ENCODE results near the gene SIPA1L3.
"Not testable (repeated sequence)": the region's sequence is repeated elsewhere in the genome, so short reads cannot be mapped to it uniquely, and the experiment has no call there.

Gene SIPA1L3

GRCh38 chr19:38020311-38020710 lies 113.3 kb downstream of the SIPA1L3 start:
- DNase-seq (ENCODE audit: low read depth) = no peak

DNA sequence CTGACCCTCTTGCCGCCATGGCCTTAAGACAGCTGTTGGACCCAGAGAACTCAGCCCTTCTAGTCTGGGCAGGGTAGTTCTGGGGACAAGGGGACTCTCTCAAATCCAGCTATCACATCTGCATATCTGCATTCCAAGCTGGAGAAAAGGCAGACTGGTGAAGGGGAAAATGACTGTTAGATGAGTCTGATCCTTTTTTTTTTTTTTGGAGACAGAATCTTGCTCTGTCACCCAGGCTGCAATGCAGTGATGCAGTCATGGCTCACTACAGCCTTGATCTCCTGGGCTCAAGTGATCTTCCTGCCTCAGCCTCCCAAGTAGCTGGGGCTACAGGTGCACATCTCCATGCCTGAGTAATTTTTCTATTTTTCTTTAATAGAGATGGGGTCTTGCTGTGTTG lies 114.3 kb downstream of the SIPA1L3 start:
- peak; percentile 65 for DNase-seq (ENCODE audit: low read depth)

DNA sequence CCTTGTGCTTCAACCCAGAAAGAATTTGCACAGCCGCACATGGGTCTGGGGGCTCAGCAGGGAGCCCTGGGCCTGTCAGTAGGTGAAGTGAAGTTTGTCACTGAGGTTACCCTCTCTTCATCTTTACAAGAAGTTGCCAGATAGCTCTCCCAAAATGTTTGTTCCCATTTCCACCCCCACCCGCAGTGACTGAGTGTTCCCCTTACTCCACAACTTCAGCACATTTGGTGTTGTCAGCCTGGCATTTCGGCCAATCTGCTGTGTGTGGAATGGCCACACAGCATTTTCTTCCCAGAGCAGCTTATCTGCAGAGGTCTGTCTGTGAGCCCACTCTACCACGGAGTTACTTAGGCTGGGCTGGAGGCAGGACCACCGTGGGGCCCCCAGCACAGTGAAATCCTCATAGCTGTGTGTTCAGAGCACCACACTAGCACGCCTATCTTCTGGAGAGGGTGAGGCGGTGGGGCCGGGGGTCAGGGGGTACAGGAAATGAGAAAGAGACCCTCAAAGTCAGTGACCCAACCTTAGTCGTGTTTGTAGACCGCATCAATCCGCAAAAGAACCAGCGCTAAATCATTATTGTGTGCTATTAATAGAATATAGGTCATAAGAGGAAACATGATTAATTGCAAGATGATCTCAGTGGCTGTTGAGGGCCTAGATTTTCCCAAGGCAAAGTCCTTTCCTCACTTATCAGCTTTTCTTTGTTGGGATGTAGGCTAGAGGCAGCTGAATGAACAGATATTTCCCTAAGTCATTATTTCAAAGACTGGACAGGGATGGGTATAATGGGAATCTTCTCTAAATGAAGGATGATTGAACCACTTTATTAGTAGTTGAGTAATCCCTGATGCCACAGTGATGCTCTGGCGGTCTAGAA lies 116.0 kb downstream of the SIPA1L3 start:
- DNase-seq (ENCODE audit: low read depth) = peak; percentile 80

- DNase-seq (ENCODE audit: low read depth) = no peak
Measured at GRCh38 chr19:38023671-38024541, 116.9 kb downstream of the SIPA1L3 start.

- DNase-seq (ENCODE audit: low read depth) = no peak
Measured at GRCh38 chr19:38024992-38025908, 118.2 kb downstream of the SIPA1L3 start.

DNA sequence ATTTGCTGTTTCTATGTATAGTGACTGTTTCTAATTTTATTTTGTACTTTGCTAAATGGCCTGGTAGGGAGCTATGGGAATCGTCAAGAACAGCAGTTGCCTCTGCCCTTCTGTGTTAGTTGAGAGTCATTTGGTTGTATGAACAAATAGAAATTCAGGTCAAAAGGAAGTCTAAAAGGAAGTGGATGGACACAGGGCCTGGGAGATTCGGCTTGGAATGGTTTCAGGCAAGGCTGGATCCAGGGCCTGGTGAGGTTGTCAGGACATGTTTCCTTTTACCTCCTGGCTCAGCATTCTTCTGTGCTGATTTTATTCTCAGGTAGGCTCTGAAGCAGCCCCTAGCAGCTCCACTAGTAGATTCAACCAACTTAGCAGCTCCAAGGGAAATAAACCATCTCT lies 118.9 kb downstream of the SIPA1L3 start:
- DNase-seq (ENCODE audit: low read depth) = no peak

DNA sequence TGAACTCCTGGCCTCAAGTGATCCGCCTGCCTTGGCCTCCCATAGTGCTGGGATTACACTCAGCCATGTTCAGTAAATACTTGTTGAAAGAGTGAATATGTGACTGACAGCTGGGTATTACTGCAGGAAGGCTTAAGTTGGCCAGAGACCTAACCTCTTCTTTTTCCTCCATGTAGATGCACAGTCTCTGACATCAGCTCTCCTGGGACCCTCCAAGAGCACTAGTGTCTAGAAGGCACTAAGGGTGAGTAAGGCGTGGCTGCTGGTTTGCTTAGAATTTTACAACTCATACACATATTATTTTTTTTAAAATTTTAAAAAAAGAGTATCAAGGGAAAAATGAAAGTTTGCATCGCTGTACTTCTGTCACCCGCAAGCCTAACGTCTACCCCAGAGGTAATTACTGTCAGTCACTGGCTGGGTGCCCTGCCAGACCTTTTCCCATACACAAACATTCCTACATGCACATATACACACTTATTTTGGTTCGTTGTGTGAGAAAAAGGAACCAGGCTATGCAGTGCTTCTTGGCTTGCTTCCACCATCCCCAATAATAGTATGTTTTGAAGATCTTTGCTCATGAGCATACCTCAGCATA lies 122.0 kb downstream of the SIPA1L3 start:
- DNase-seq (ENCODE audit: low read depth) = no peak

DNA sequence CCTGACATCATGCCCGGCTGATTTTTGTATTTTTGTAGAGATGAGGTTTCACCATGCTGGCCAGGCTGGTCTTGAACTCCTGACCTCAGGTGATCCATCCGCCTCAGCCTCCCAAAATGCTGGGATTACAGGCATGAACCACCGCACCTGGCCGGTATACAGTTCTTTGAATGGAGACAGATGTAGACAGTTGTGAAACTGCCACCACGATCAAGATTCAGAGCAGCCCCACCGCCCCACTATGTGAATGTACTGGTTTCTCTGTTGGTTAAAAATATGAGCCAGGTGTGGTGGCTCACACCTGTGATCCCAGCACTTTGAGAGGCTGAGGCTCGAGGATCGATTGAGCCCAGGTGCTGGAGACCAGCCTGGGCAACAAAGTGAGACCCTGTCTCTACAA lies 123.0 kb downstream of the SIPA1L3 start:
- DNase-seq (ENCODE audit: low read depth) = not testable (repeated sequence)

- no peak for DNase-seq (ENCODE audit: low read depth)
Measured at GRCh38 chr19:38030686-38031422, 123.8 kb downstream of the SIPA1L3 start.

- DNase-seq (ENCODE audit: low read depth) = peak; percentile 54
Measured at GRCh38 chr19:38031423-38031770, 124.4 kb downstream of the SIPA1L3 start.

DNA sequence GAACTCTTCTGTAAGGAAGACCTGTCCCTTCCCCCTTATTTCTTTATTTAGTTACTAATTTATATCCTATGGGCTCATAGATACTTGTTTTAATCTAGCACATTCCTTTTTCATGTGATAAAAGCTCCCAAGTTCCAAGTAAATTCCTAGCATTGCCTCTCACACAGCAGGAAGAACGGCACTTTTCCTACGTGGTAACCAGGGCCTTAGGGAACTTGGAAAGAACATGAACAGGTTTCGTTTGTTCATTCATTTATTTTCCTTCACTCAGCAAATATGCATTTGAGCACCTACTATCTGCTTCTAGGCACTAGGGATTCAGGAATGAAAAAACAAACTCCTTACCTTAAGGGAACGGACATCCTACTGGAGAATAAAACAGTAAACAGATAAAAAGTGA lies 125.1 kb downstream of the SIPA1L3 start:
- DNase-seq (ENCODE audit: low read depth) = peak; percentile 82

- peak; percentile 36 for DNase-seq (ENCODE audit: low read depth)
Measured at GRCh38 chr19:38032951-38033350, 125.9 kb downstream of the SIPA1L3 start.

DNA sequence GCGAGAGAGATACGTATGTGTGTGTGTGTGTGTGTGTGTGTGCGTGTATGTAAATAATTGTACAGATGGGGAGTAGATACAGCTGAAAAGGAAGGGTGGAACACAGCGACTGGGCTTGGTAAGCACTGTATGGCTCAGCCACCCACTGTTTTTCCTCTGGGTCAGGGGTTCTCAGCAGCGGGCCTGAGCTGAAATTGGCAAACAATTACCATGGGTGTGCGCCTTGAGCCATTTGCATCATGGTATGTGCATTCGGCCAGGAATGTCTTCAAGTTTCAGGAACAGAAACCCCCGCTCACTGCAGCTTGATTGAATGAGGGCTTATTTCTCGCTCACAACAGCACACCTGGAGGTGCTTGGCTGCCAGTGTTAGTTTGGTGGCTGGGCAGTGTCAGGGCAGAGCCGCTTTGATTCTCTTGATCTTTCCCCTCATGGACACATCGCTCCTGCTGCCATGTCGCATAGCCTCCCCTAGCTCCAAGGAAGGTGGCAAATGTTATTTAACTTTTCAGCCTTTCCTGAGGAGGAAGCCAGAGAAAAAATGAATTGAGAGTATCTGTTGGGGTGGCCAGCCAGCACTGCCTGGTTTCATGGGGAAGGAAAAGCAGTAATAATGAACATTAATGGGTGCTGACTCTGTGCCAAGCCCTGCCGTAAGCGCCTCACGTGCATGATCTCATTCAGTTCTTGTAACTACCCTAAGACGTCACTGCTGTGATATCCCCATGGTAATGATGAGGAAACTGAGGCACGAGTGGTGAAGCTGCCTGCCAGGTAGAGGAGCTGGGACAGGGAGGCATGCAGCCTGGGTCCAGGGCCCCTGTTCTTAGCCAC lies 126.9 kb downstream of the SIPA1L3 start:
- peak; percentile 36 for DNase-seq (ENCODE audit: low read depth)

- DNase-seq (ENCODE audit: low read depth) = peak; percentile 71
Measured at GRCh38 chr19:38034492-38034860, 127.5 kb downstream of the SIPA1L3 start.

- DNase-seq (ENCODE audit: low read depth) = peak; percentile 87
Measured at GRCh38 chr19:38035515-38036495, 128.8 kb downstream of the SIPA1L3 start.

DNA sequence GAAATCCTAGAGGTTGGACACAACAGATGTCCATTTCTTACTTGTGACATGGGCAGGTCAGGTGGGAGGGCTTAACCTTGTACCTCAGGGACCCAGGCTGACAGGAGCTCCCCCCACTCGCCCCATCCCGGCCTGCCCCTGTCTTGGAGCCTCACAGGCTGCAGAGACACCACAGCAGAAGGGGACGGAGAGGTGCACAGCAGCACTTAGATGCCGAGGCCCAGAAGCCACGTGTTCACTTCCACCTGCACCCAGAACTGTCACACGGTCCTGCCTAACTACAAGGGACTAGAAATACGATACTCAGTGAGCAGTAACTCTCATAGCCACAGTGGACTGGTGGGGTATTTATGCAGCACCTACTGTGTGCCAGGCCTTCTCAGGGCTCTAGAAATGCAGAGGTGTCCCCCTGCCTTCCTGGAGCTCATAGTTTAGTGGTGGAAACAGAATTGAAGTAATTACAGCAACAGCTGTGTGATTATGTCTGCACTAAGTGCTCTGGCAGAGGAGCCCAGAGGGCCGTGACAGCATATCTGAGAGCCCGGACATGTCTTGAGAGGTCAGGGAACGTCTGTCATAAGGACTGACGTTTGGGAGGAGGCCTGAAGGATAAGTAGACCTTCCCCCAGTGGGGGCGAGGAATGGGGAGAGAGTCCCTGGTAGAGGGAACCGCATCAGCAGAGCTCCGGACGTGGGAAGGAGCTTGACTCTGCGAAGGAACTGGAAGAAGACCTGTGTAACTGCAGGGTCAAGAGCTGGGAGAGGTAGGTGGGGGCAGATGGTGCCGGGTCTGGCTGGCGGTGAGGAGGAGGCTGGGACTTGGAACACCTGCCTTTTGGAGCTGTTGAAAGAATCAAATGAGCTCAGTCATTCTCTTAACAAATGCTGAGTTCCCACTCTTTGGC lies 130.0 kb downstream of the SIPA1L3 start:
- no peak for DNase-seq (ENCODE audit: low read depth)

DNA sequence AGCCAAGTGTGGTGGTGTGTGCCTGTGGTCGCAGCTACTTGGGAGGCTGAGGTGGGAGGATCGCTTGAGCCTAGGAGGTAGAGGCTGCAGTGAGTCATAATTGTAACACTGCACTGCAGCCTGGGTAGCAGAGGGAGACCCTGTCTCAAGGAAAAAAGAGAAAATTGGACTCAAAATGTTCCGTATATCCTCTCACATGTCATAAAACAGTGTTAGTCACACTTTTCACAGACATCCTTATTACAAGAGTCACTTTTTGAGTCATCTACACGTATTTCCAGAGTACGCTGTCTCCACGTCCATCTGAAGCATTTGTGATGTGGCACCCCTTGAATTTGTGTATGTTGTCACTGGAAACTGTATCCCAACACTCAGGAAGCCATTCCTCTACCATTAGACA lies 133.0 kb downstream of the SIPA1L3 start:
- DNase-seq (ENCODE audit: low read depth) = peak; percentile 98

DNA sequence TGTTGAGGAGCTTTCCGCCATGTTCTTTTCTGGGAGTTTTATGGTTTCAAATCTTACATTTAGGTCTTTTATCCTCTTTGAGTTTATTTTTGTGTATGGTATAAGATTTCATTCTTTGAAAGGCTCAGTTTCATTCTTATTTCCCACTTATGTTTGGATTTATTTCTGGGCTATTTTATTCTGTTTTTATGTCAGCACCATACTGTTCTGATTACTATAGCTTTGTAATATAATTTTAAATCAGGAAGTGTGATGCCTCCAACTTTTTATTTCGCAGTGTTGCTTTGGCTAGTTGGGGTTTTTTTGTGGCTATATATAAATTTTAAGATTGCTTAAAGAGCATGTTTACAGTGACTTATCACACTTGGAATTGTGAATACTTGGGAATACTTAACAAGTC lies 135.1 kb downstream of the SIPA1L3 start:
- no peak for DNase-seq (ENCODE audit: low read depth)
